Mesothelial cell of epicardium (in vitro differentiated cells): Measurements from ENCODE around the gene NAIF1. TPM values are rescaled to one million over a fixed set of nuclear protein-coding genes. Genes with fewer than 3 reads are reported as not detected.

Experiments used
- DNase-seq, 2 experiments: peaks; one replicate each; pipeline ENCODE4 v3.0.0; 2021; ENCODE audit warnings: low spot score in 2 of 2; ENCODE audit not compliant: unreplicated experiment in 2 of 2
- H3K27ac Mint-ChIP-seq: 2 replicates; pipeline ENCODE4 v1.8.0; 2021; ENCODE audit warnings: mixed read lengths
- H3K27me3 Mint-ChIP-seq: 2 replicates; pipeline ENCODE4 v1.8.0; 2021; ENCODE audit warnings: low read depth, mixed read lengths
- H3K36me3 Mint-ChIP-seq: 2 replicates; pipeline ENCODE4 v1.8.0; 2021; ENCODE audit warnings: mixed read lengths
- H3K4me1 Mint-ChIP-seq: 2 replicates; pipeline ENCODE4 v1.8.0; 2021; ENCODE audit warnings: mixed read lengths
- H3K4me3 Mint-ChIP-seq: 2 replicates; pipeline ENCODE4 v1.8.0; 2021; ENCODE audit warnings: mild to moderate bottlenecking, moderate library complexity, mixed read lengths
- H3K9me3 Mint-ChIP-seq: 2 replicates; pipeline ENCODE4 v1.8.0; 2021; ENCODE audit warnings: mixed read lengths
- total RNA-seq: library from RNA; stranded (reverse); gene quantifications from 3 replicates; pipeline ENCODE4 v1.2.1, GENCODE V29; 2021
- TF ChIP-seq, protein P1 (sequence below): fragments of 200-600 bp; sonication (generic); IDR thresholded peaks from one replicate; pipeline ENCODE4 v1.5.0; 2021; ENCODE audit warnings: antibody characterized with exemption; ENCODE audit not compliant: unreplicated experiment

NAIF1 gene
- total RNA-seq, 1 donor from 2014 or later, result 9.2 TPM

DNA sequence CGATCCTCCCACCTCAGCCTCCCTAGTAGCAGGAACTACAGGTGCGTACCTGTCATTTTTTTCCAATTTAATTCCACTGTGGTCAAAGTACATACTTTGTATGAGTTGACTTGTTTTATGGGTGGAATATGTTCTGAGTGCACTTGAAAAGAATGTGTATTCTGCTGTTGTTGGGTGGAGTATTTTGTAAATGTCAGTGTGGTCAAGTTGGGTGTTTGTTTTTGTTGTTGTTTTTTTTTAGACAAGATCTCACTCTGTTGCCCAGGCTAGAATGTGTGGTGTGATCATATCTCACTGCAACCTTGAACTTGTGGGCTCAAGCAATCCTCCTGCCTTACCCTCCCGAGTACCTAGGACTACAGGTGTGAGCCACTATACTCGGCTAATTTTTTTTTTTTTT, 18.8 kb upstream of the NAIF1 start:
- peaks cover 6% of the 10 kb centered on the region for H3K36me3 Mint-ChIP-seq
- H3K27ac Mint-ChIP-seq, result no peak overlapping the region
- no peak for DNase-seq
- TF ChIP-seq, protein P1, sequence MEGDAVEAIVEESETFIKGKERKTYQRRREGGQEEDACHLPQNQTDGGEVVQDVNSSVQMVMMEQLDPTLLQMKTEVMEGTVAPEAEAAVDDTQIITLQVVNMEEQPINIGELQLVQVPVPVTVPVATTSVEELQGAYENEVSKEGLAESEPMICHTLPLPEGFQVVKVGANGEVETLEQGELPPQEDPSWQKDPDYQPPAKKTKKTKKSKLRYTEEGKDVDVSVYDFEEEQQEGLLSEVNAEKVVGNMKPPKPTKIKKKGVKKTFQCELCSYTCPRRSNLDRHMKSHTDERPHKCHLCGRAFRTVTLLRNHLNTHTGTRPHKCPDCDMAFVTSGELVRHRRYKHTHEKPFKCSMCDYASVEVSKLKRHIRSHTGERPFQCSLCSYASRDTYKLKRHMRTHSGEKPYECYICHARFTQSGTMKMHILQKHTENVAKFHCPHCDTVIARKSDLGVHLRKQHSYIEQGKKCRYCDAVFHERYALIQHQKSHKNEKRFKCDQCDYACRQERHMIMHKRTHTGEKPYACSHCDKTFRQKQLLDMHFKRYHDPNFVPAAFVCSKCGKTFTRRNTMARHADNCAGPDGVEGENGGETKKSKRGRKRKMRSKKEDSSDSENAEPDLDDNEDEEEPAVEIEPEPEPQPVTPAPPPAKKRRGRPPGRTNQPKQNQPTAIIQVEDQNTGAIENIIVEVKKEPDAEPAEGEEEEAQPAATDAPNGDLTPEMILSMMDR, result no peak
- no peaks in the 10 kb centered on the region for H3K9me3 Mint-ChIP-seq
- H3K4me3 Mint-ChIP-seq, result no peak overlapping the region
- no peaks in the 10 kb centered on the region for H3K27me3 Mint-ChIP-seq
- peaks cover 21% of the 10 kb centered on the region for H3K4me1 Mint-ChIP-seq

DNA sequence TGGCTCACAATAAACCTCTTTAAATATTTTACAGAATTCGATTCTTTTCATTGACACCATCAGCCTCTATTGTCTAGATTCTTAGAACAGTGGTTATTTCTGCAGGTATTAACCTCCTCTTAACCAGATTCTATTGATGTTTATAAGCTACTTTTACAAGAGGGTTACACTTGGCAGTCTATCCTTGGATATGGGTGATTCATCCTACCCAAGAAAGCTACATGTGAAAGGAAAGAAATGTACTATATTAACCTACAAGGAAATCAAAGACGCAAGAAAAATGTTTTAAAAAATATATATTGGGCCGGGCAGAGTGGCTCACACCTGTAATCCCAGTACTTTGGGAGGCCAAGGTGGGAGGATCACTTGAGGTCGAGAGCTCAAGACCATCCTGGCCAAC, 17.6 kb upstream of the NAIF1 start:
- Mint-ChIP-seq H3K9me3 (no peaks in the 10 kb centered on the region), H3K27me3 (no peaks in the 10 kb centered on the region), H3K36me3 (peaks cover 6% of the 10 kb centered on the region), H3K4me3 (no peak overlapping the region), H3K4me1 (peaks cover 21% of the 10 kb centered on the region), H3K27ac (no peak overlapping the region)
- DNase-seq, result no peak
- TF ChIP-seq, protein P1, result no peak

DNA sequence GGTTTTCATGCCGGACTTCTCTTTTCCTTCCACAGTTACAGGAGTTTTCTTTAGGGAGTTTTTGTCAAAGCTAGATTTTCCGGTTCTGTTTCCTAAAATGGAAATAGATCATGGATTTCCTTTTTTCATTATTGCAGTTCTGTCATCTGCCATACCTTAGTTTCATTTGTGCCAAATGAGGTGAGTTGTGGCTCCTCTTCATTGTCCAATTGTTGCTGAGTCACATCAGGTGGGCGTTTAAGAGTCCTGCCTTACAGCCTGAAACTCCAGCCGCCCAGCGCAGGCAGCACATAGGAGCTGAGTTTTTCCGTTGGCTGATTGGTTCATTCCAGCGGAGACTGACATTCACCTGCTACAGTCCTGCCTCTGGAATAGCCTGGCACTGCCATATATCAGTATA, 15.0 kb upstream of the NAIF1 start:
- Mint-ChIP-seq H3K4me1 (peaks cover 39% of the 10 kb centered on the region), H3K9me3 (no peaks in the 10 kb centered on the region), H3K27ac (peak overlapping the region; percentile 95), H3K36me3 (no peaks in the 10 kb centered on the region), H3K4me3 (no peak overlapping the region), H3K27me3 (no peaks in the 10 kb centered on the region)
- TF ChIP-seq, protein P1, result no peak
- DNase-seq, result no peak

DNA sequence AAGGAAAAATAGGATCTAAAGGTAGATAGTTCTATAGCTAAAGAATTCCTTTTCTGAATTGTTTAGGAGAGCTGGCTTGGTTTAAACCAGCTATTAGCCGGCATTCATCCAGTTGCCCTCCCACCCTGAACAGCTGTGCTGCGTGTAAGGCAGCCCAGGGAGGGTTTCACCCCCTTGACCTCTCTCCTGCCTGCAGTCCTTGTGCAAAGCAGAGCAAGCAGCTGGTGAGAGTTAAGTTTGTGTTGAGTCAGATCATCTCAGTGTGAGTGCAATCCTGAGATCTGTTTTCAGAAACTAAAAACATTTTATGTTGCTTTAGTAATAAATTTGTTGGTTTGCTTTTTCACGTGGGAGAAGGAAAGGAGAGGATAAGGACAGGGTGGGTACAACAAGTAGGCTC, 13.9 kb upstream of the NAIF1 start:
- TF ChIP-seq, protein P1, result no peak
- H3K36me3 Mint-ChIP-seq, result no peaks in the 10 kb centered on the region
- H3K27ac Mint-ChIP-seq, result peak overlapping the region; percentile 95
- H3K27me3 Mint-ChIP-seq, result no peaks in the 10 kb centered on the region
- peaks cover 39% of the 10 kb centered on the region for H3K4me1 Mint-ChIP-seq
- no peak for DNase-seq
- H3K9me3 Mint-ChIP-seq, result no peaks in the 10 kb centered on the region
- H3K4me3 Mint-ChIP-seq, result no peak overlapping the region

DNA sequence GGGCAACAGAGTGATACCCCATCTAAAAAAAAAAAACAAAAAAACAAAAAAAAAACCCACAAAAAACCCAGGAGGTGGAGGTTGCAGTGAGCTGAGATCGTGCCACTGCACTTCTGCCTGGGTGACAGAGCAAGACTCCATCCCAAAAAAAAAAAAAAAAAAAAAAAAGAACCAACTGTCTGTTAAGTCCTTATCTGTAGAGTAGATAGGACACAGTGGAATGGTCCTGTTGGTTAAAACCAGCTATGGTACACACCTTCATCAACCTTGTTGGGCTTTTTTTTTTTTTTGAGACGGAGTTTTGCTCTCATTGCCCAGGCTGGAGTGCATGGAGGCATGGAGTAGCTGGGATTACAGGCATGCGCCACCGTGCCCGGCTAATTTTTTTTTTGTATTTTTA, 13.1 kb upstream of the NAIF1 start:
- no peak for DNase-seq
- H3K27me3 Mint-ChIP-seq, result no peaks in the 10 kb centered on the region
- peaks cover 39% of the 10 kb centered on the region for H3K4me1 Mint-ChIP-seq
- no peak overlapping the region for H3K4me3 Mint-ChIP-seq
- TF ChIP-seq, protein P1, result no peak
- H3K9me3 Mint-ChIP-seq, result no peaks in the 10 kb centered on the region
- no peak overlapping the region for H3K27ac Mint-ChIP-seq
- no peaks in the 10 kb centered on the region for H3K36me3 Mint-ChIP-seq
